Endometrial microvascular endothelial cells (primary cell): ENCODE data around the gene BRCA1. TPM values are rescaled to one million over a fixed set of nuclear protein-coding genes. Genes with fewer than 3 reads are reported as not detected.

Experiments used
- in situ Hi-C: cut with HindIII; loops from 2 replicates; pipeline ENCODE4 v1.10.0; 2017; ENCODE audit warnings: low sequenced_read_pairs, low pct_unique_long_range_greater_than_20kb; ENCODE audit errors: inconsistent ontology term
- total RNA-seq: library from RNA; depleted of rRNA; stranded (reverse); fragments of >200 nt; gene quantifications from one replicate; pipeline ENCODE4 v1.2.3, GENCODE V29; 2015; ENCODE audit errors: inconsistent ontology term

Gene BRCA1
- total RNA-seq, 1 donor from 2014 or later: 22.7 TPM

DNA sequence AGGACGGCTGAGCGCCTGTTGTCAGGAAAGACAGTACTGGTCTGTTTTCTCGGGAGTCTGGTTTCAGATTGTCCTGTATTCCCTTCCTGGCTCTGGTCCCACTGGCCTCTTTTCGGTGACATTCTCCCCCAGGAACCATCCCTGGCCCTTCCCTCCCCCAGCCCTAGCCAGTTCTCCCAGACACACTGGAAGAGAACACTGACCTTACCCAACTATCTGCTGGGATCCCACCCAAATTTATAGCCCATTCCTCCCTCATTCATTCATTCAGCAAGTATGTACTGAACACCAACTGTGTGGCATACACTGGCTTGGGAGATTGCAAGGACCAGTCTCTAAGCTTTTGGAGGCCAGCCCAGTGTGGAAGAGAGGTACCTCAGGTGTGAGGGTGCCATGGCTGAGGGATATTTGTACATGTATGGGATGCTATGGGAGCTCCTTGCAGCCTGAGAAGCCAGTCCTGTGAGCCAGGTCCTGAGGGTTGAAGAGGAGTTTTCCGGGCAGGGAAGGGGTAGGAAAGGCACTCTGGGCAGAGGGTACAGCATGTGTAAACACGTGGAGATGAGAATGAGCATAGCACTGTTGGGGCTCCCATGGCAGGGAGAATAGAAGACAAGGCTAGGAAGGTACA lies 94.9 kb downstream of the BRCA1 start:
- in situ Hi-C loops: no loop called here

DNA sequence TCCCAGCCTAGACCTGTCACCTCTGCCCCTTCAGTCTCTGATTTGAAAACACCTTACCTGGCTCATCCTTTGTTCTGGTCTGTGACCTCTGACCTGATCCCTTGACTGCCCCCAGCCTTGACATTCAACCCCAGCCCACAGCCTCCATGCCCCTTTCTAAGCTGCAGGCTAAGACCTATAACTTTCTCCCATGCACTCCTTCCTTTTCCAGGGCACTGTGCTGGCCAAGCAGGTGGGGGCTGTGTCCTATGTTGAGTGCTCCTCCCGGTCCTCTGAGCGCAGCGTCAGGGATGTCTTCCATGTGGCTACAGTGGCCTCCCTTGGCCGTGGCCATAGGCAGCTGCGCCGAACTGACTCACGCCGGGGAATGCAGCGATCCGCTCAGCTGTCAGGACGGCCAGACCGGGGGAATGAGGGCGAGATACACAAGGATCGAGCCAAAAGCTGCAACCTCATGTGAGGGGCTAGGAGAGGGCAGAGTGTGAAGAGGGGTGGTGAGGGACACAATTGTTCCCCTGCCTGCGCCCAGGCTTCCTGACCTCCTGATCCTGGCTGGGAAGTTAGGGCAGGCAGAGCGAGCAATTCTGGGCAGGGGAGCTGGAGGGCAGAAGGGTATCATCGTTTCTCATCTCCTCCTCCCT lies 96.8 kb downstream of the BRCA1 start:
- in situ Hi-C loops: no loop called here

DNA sequence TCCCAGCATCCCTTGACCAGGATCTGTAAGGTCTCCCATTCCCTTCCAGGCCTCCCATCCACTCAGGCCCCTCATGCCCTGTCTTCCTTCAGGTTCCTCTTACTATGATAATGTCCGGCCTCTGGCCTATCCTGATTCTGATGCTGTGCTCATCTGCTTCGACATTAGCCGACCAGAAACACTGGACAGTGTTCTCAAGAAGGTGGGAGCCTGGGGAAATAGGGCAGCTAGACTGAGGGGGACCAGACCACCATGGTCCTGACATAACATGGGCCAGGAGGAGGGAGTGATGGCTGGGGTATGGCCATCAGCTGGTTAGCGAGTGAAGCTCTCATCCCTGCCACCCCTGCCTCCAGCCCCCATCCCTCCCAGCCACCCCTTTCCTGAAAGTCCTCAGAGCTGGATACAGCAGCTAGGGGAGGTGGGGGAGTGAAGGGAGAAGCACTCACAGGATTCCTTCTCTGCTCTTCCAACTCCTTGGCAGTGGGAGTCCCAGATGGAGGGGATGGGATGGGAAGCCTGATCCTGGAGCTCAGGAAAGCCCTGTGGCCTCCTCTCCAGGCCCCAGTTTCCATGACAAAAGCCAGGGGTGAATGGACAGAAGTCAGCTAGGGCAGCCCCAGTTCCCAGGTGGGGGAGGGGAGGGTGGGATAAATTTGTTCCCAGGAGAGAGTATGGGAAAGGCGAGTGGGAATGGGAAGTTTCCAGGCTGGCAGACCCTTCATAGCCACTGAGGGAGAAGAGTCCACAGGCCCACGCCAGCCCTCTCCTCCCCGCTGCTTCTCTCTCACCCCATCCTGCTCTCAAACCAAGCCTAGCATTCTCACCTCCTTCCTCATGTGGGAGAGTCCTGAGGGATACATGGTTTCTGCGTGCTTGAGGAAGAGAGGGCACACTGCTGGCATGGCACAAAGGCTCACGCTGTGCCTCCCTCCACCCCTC lies 97.8 kb downstream of the BRCA1 start:
- in situ Hi-C loops: no loop called here

DNA sequence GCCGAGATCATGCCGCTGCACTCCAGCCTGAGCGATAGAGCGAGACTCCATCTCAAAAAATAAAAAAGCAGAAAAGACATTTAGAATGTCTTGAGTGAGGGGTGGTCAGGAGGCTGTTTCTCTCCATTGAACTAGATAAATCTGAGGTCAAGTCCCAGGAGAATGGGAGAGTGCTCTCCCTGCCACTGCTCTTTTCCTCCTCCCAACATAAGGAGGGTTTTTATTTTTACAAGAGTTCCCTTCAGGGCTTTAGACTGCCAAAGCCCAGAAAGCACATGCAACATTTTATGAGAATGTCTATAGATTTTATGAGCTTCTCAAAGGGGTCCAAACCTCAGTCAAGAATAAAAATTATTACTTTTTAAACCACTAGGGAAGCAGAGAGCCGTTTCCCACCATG lies 98.6 kb downstream of the BRCA1 start:
- in situ Hi-C loops: no loop called here

DNA sequence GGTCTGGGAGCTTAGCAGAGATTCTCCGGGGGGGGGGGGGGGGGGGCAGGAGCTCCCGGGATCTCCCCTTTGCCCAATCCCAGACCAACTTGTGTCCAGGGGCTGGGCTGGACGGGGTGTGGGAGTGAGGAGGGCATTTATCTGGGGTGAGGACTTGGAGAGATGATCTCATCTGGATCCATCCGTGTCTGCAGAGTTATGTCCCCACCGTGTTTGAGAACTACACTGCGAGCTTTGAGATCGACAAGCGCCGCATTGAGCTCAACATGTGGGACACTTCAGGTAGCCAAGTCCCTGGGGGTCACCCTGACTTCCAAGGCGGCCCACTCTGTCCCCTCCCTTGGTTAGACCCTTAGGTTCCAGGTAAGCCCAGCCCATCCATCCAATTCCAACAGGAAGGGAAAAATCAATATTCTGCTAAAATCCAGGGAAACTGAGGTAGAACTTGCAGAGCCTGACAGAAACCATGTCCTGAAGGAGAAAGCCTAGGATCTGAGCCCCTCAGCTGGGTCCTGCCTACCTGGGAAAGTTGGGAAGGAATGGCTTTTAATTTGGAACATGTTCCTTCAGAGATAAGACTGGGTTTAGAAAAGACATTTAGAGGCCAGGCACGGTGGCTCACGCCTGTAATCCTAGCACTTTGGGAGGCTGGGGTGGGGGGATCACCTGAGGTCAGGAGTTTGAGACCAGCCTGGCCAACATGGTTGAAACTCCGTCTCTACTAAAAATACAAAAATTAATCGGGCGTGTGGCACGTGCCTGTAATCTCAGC lies 99.2 kb downstream of the BRCA1 start:
- in situ Hi-C loops: no loop called here

DNA sequence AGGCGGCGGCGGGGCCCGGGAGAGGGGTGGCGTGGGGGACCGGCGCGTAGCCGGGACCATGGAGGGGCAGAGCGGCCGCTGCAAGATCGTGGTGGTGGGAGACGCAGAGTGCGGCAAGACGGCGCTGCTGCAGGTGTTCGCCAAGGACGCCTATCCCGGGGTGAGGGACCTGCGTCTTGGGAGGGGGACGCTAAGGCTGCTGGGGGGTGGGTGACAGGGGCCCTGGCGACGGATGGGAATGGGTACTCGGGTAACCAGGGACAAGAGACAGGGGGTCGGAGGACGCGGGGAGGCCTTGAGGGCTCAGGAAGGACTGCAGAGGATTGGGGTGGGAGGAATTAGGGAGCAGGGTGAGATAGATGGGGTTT lies 99.9 kb downstream of the BRCA1 start:
- in situ Hi-C loops: no loop called here

DNA sequence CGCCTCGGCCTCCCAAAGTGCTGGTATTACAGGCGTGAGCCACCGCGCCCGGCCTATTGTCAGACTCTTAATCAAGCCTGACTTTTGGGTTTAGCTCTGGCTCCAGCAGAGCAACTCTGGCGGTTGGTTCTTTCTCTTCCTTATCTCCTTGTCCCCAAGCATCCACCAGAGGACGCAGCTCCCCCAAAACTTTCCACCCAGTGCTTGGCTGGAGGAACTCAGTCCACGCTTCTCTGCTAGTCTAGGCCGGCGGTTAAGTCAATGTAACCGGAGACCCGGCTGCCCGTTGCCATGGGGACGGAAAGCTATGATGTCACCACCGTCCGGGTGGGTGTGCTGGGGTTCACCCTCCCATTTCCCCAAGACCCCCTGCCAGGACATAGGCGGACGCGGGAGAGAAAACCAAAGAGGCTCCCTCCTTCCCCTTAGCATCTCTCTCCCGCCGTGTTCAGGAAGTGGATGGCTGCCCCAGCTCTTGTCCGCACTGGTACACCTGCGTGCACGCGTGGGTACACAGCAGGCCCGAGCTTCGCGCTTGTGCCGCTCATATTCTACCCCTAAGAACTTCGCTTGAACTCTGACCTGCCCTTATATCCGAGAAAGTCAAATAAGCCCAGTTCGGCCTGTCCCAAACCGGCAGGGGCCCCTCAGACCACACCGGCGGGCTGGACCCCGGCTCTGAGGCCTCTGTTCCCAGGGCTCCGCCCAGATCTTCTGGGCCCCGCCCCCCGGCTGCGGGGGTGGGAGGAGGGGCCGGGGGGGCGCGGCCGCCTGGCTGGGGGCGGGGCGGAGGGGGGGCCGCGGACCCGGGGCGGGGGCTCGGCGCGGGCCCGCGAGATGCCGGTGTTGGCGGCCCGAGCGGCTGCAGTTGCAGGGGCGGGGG lies 100.5 kb downstream of the BRCA1 start, which contains the start of gene RND2:
RND2 (plus strand) TSS at position 825 of the 883 bp plus-strand sequence. CDS start 117 bp downstream, outside the sequence.
- in situ Hi-C loops: no loop called here

DNA sequence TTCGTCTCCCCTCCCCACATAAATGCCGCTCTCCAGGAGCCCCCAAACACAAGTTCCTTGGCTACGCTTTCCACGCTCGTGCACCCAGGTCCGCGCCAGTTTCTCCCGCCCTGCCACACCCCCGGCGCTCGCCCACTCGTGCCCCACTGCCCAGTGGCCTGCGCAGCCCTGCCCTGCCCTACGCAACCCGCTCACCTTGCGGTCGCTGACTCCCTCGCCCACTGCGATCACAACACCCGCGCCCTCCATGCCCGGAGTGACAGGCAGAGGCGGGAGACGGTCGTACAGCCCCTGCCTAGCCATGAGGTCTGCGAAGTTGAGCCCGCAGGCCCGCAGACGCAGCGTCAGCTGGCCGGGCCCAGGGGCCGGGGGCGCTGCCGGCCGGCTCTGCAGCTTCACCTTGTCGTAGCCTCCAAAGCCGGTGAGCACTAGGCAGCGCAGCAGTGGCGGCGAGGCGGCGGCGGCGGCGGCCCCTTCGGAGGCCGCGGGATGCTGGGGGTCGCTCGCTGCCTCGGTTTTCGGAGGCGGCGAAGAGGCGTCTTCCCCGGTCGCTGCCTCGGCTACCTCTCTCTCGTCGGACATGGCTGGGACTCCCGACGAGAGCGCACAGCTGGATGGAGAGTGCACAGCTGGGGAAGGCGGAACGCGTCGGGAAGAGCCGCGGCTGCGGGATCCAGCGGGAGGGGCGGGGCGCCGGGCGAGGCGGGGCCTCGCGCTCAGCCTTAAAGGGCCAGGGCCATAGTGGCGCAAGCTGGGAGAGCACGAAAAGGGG lies 103.2 kb downstream of the BRCA1 start, which contains the start of gene VAT1:
VAT1 (minus strand) TSS at position 645 of the 772 bp plus-strand sequence; CDS start at position 582, 63 bp downstream.
- in situ Hi-C loops: no loop called here

DNA sequence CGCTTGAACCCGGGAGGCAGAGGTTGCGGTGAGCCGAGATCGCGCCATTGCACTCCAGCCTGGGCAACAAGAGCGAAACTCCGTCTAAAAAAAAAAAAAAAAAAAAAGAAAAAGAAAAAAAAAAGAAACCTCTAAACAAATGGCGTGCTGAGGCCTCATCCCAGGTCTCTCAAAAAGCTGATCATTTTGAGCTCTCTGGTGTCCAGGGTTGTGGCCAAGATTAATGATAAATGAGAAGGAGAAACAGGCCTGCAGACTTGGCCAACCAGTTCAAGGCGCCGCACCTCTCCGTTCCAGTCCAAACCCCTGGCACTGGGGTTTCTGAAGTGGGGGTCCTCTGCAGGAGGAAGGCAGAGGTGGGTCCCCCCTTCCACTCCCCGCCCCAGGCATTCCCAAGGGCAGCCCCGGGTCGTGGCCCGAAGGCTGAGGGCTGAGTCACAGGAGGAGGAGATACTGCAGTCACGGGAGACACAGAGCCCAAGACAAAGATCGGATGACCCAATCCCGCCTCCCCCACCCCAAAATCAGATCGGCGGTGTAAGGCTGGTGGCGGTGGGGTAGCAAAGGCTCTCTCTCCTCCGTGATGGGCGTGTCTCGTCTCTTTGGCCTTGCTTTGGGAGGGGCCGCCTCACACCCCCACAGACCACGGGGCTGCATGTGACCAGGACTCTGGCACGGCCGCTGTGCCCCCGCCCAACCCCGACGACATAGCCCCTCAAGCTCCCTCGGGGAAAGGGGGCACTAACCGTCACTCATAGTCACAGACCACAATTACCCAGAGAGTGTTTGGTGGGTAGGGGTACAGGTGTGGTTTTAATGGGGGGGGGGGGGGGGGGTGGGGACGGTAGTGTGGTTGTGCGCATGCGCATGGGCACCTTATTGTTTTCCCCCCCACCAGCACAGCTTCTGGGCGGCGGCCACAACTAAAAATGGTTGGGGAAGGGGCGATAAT lies 104.1 kb downstream of the BRCA1 start:
- in situ Hi-C loops: no loop called here

DNA sequence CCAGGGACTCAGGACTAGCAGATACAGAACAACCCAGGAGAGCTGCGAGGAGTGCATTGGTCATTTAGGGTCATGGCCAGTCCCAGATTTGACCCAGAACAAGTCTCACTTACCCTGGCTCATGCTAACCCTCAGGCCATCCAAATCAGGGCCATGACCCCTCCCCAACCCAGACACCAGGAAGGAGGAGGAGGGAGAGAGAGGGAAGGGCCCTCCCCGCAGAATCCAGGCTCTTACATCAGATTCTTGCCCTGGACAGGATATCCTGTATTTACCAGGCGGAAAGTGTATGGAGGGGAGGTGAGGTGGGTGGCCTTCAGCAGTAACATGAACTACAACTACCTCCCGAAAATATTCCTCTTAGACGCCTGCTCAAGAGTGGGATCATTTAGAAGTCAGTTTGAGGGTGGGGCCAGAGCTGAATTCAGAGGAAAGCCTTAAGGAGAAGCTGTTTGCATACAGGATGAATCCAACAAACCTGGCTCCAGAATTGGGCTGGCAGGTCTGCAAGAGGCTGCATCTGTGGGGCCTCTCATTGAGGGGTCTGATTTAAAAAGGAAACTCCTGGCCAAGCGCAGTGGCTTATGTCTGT lies 105.0 kb downstream of the BRCA1 start:
- in situ Hi-C loops: no loop called here

DNA sequence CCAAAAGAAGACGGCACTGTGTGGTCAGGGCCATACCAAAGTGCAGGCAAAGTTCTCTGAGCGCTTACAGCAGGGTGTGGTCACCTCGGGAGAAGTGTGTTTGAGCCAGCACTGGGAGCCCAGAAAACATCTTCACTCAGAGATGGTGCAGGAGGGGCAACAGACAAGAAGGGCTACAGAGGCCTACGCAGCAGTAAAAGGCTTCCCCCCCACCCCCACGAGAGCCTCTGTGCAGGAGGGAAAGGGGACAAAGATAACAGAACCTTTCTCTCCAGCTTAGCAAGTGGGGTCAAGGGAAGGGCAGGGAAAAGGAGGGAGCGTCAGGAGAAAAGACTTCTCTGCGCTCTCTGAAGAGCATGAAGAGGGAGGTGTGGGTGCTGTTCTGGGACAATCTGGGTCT lies 105.7 kb downstream of the BRCA1 start:
- in situ Hi-C loops: no loop called here

DNA sequence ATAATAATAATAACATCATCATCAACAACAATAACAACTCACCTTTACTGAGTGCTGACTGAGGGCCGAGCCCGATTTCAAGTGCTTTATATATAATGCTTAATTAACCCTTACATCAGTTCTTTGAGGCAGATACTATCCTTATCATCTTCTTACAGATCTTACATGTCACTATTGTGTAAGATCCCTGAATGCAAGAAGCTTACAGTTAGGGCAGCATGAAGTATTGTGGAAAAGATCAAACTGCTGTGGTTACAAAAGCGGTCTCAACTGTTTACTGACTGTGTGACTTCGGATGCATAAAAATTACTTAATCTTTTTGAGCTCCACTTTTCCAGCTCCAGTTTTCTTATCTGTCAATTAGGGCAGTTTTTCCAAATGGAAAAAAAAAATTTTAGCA lies 106.2 kb downstream of the BRCA1 start:
- in situ Hi-C loops: no loop called here

DNA sequence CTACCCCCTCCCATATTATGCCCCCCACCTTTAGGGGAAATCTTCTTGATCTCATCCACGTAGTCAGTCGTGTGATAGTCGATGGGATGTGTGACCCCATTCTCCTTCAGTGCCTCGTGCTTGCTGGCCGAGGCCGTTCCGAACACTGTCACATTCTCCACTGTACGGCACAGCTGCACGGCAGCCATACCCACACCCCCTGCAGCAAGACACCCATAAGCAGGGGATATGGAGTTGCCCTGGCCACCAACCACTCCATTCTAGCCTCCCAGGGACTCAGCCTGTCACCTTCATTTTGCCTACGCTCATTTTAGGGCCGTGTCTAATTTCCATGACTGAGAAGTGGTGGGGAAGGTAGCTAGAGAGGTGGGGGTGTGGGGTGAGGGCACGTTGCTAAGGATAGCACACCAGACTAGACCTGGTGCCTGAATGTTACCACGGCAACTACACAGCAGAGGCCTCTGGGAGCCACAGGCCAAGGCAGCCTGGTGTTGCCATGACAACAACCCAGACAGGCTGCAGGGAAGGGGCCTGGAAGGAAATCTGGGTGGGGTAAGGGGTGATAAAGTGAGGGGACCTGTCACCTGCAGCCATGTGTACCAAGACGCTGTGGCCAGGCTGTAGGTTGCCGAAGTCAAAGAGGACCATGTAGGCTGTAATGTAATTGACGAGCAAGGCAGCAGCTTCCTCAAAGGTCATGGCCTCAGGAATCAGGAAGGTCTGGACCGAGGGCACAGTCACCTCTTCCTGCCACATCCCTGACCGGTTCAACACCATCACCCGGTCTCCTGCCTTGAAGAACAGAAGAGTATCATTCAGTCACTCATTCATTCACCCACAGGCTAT lies 106.9 kb downstream of the BRCA1 start:
- in situ Hi-C loops: no loop called here

DNA sequence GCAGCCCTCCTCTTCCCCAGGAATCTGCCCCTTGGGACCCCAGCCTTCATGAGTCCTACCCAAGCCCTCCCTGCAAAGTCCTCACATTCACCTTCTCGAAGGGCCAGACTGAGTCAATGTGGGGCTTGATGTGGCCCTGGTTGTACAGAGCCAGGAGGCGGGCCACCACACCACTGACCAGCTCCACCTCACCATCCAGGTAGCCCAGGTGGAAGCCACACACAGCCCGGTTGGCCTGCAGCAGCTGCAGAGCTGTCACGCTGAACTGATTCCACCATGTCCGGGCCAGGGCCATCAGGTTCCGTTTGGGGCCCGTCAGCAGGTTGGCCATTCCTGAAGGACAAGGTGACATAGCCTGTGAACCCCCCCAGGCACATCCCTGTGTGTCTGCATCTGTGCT lies 108.9 kb downstream of the BRCA1 start:
- in situ Hi-C loops: no loop called here

DNA sequence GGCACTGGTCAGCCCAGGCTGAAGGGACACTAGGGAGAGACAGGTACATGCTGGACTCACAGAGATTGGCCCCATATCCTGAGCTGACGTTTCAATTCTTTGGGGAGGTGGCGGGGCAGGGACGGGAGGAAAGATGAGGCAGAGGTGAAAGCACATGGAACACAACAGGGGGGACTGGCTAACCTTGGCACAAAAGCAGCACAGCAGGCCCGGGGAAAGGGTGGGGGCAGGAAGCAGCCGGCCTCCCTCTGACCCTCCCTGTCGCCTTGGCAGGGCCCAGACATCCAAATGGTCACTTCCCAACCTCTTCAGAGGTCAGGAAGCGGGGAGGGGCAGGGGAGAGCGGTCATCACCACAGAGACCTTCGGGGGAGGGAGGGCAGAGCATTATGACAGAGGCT lies 109.6 kb downstream of the BRCA1 start:
- in situ Hi-C loops: no loop called here
